ENCODE measurements around the gene CHRNB1.

CHRNB1 gene

DNA sequence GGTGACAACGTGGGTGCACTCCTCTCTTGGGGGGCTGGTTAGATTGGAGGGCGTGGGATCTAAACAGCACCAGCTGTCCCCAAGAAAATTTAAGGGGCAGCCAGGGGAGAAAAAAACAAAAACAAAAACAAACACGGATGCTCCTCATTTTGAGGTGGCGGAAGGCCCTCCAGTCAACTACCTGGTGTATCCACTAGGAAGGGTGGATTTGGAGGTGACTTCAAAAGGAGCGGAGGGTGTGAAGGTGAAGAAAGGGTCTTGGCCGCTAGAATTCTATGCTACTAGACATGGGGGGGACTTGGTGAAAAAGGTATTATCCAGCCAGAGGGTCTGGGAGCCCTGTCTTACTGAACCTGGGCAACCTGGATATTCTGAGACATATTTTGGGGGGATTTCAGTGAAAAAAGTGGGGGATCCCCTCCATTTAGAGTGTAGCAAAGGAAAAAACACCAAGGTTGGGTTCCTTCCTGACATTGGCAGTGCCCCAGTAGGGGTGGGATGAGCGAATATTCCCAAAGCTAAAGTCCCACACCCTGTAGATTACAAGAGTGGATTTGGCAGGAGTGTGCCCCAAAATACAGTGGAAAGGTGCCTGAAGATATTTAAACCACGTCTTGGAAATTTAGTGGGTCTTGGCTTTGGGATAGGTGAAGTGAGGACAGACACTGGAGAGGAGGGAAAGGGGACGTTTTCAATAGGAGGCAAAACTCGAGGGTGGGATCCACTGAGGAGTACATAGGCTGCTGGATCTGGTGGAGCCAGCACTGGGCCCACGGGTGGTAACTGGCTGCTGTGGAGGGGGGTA lies 6.0 kb upstream of the CHRNB1 start:
- no peak for DNase-seq

DNA sequence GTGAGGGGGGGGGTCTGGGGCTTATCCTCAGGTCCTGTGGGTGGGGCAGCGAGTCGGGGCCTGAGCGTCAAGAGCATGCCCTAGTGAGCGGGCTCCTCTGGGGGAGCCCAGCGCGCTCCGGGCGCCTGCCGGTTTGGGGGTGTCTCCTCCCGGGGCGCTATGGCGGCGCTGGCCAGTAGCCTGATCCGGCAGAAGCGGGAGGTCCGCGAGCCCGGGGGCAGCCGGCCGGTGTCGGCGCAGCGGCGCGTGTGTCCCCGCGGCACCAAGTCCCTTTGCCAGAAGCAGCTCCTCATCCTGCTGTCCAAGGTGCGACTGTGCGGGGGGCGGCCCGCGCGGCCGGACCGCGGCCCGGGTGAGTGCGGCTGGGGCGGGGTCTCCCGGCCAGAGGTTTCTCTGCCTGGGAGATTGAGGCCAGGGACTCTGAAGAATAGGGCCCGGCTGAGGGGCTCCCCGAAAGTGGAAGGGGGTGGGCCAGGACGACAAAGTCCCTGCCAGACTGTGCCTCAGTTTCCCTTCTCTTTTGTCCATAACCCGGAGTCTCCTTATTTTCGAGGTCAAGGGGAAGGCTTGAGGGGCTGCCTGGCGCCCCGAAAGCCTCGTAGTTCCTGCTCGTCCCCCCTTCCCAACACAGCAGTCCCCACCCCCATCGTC lies 5.3 kb upstream of the CHRNB1 start, which contains the start of gene FGF11:
TSS of gene FGF11 (plus strand) at position 51 of the 651 bp plus-strand sequence. CDS start at position 160, 109 bp downstream.
- no peak for DNase-seq

DNA sequence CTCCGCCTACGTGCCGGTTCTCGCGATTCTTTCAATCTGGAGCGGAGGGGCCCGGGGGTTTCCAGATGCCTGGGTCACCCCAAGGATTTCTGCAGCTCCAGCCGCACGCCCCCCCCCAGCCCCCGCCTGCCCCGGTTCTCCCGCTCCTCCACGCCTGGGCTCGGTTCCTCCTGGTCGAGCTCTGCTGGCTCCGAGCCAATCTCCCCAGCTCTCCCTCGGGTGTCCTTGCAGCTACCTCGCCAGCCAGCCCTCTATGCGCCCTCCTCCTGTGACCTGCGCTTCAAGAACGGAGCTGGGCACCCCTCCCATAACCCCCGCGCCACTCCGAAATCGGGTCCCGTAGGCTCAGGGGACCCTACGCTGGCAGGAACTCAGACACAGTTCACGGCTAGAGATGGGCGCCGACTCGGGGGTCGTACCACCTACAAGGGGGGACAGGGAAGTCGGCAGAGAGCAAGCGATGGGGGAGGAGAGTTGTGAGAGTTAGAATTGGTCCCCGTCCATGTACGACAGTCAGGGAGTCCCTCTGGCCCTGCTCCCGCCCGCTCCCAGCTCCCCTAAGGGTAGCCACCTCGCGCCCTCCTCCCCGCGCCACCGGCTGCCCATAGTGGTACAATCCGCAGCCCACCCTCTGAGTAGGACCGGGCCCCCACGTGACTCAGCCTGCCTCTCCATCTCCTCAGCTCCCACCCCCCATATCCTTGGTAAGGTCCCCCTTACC lies 4.6 kb upstream of the CHRNB1 start:
- DNase-seq, result no peak

DNA sequence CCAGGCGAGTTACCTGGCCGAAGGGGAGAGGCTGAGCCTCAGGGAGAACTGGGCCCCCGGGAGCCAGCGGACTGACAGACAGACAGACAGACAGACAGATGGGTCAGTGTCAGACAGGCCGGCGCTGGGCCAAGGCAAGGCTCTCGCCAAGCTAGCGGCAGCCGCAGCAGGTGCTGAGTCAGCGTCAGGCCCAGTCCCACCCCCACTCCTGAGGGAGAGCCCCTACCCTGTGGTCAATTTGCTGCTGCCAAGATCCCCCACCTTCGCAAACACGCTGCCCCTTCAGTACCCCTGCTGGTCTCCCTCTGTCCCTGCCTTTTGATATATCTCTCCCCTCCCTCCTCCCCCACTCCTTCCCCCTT lies 4.0 kb upstream of the CHRNB1 start:
- DNase-seq, result no peak

DNA sequence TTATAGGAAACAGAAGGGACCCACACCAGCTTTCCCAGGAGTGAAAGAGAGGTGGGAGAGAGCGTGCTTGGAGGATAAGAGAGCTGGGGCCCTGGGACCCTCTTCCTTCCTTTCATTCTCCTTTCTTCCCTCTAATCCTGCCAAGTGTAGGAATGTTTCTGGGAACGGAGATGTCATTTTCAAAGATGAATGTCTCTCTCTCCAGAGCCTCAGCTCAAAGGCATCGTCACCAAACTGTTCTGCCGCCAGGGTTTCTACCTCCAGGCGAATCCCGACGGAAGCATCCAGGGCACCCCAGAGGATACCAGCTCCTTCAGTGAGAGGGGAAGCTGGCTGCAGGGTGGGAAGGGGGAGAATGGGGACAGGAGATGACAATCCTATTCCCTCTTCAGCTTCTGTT lies 3.6 kb upstream of the CHRNB1 start:
- DNase-seq, result no peak

DNA sequence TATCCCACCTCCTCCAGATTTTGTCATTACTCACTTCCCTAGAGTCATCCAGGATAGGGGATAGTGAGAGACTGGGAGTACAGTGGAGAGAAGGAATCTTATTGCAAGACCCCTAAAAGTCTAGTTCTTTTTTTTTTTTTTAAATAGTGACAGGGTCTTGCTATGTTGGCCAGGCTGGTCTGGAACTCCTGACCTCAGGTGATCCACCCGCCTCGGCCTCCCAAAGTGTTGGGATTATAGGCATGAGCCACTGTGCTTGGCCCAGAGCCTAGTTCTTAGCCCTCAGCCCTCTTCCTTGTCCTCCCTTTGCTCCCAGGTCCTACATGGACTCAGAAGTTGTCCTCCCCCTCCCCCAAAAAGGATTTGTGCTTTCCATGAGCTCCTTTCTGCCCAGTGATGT lies 2.7 kb upstream of the CHRNB1 start:
- DNase-seq, result no peak

GRCh38 chr17:7443499-7444485 lies 1.1 kb upstream of the CHRNB1 start:
- no peak for DNase-seq

DNA sequence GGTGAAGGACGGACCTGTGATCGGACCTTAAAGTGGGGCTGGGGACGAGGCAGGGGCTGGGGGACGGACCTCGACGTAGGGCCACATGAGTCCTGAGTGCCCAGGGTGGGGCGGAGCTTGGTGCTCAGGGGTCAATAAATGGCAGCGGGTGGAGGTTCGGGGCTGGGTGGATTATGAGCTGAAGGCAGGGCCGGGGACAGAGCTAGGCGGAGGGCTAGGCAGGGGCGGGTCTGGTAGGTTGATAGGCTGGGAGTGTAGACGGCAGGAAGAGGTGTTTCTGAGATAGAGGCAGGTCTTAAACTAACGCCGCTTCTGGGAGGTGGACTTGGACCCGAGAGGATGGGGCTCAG lies 733 bp downstream of the CHRNB1 start:
- no peak for DNase-seq

DNA sequence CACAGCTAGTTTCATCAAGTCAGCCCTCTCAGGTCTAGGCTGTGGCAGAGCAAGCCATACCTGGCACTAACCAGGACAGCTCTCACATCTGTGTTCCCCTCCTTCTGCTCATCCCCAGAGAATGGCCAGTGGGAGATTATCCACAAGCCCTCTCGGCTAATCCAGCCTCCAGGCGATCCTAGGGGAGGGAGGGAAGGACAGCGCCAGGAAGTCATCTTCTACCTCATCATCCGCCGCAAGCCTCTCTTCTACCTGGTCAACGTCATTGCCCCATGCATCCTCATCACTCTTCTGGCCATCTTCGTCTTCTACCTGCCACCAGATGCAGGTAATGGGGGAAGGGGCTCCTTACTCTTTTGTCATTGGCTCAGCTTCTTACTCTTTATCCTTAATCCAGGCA lies 3.6 kb downstream of the CHRNB1 start:
- DNase-seq, result no peak

DNA sequence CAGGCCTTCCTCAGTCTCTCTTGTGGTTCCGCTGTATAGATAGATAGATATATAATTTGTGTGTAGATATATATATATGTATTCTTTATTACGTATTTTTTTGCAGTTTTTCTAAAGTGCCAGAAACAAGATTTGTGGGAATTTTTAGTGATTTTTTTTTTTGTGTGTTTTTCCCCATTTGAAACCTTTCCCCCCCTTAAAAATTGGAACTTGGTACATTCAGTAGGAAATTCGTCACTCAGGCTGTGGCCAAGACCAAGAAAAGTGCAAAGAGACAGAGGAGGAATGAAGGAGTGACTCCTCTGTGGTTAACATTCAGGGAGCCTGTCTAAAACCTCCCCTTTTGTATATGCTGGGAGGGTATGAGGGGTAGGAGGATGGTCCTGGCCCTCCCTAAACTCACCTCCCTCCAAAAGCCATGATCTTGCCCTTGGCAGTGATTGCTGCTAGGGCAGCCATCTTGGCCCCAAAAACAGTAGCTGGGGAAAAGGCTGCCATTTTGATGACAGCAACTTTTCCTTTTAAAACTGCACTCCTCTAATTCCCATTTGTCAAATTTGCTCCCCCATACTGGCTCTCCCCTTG lies 15.2 kb downstream of the CHRNB1 start:
- no peak for DNase-seq

DNA sequence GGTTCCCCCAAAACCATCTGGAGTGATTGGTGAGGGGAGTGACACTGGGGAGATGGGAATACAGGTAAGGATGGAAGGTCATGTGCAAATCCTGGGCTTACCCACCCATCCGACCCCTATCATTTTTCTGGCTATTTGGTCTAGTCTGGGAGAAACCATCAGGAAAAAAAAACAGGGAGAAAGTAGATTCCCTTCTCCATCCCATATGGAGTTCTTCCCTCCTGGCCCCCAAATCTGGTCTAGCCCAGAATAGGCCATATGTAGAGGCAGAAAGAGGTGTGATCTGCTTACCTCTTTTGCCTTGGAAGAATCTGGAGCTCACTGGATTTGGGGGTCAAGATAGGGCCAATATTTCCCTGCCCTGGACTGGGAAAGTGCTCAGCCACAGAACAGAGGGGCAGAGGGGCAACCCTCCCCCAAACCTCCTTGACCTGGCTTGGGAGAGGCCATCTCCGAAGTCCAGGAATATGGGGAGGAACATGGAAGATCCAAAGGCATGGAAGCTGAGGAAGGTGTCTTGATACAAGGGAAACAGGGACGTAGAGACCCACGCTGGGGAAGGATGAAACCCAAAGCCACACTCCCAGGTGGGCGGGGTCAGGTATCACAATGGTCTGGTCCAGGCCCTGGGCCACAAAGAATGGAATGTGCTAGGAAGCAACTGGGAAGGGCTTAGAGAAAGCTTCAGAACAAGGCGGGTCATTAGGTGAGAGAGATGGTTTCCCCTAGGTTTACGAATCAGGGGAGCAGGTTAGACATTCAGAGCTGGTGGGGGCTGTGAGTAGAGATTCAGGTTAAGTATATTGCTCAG lies 16.2 kb downstream of the CHRNB1 start:
- no peak for DNase-seq

DNA sequence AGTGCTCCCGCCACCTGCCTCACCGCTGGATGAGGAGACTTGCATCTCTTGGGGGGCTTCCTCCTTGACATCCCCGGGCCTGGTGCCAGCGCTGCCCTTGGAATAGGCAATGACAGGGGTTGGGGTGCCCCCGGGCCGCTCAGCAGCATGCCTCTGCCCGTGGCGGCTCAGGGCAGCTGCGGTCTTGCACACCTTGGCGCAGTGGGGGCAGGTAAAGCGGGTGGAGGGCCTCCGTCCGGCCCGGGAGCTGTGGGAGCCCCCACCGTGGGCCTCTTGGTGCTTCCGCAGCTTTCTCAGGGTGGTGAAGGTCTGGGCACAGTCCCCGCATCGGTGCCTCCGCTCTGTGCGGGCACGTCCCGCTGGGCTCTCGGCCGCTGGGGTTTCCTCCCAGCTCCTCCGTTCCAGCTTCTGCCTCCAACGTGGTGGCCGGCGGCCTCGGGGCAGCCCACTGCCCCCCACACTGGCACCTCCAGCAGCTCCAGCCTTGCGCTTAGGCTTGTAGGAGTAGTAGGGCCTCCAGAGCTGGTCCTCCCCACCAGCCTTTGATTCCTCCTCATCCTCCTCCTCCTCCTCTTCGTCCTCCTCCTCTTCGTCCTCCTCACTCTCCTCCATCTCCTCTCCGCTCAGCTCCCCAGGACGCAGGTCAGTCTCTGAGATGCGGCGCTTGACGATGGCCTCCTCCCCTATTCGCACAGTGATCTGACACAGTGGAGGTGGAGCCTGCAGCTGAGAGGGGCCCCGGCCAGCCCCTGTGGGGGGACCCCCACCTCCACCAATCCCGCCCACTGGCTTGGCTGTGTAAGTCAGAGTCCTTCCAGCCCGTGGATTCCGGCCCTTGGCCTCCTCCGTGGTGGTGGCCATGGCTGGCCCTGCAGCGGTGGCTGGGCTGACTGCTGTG lies 17.9 kb downstream of the CHRNB1 start:
- DNase-seq, result no peak

- DNase-seq, result no peak
Measured at GRCh38 chr17:7463372-7463846, 18.5 kb downstream of the CHRNB1 start.

- DNase-seq, result no peak
Measured at GRCh38 chr17:7464081-7464480, 19.2 kb downstream of the CHRNB1 start.

- no peak for DNase-seq
Measured at GRCh38 chr17:7465597-7466275, 20.9 kb downstream of the CHRNB1 start.

GRCh38 chr17:7466318-7466638 lies 21.4 kb downstream of the CHRNB1 start:
- DNase-seq, result no peak

DNA sequence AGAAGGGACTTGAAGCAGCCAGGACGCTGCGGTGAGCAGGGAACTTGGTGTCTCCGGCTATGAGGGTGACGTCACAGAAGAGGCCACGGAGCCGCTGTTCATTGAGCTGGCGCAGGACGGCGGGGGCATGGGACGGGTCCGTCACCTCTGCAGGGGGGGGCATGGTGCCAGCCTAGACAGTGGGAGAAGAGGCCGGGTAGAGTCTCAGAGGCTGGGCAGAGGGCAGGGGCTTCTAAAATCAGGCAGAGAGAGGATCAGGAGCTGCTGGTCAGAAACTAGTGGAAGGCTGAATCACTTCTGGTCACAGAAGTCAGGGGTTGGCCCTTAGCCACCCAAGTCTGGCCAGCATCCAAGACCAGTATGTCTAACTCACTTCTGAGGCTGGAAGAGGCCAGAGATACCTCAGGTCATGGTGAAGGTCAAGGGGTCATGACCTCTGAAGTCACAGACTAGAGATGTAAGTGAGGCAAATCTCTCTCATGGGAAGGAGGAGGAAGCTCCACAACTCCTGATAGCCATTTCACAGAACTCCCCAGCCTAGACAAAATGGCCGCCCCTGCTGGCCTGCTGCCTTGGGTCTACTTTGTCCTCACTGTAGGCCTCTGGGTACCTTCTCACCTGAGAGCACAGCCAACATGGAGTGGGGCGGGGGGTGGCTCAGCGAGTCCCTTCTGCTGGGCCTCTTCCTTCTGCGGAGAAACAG lies 21.9 kb downstream of the CHRNB1 start:
- no peak for DNase-seq

GRCh38 chr17:7467498-7467897 lies 22.6 kb downstream of the CHRNB1 start:
- DNase-seq, result no peak

GRCh38 chr17:7468290-7468689 lies 23.4 kb downstream of the CHRNB1 start:
- no peak for DNase-seq
